Right cardiac atrium (tissue), 5 donors: ENCODE data around the gene S100A2. TPM values are rescaled to one million over a fixed set of nuclear protein-coding genes. Genes with fewer than 3 reads are reported as not detected.

Experiments
- ATAC-seq, 2 donors: fragments of 200-7000 bp; cut with Tn5 transposase; one replicate each; pipeline versions ENCODE4 v1.8.0 to v1.9.1; 2020; ENCODE audit warnings: moderate library complexity in 2 of 2, mild to moderate bottlenecking in 1 of 2
- DNase-seq, 3 donors: peaks; one replicate each; pipeline ENCODE4 v3.0.0-alpha.2; 2020
- H3K27ac ChIP-seq: one replicate; pipeline ENCODE4 v1.5.1; 2013; ENCODE audit warnings: mild to moderate bottlenecking, low read length, control low read depth, moderate library complexity
- H3K27me3 ChIP-seq: one replicate; pipeline ENCODE4 v1.6.1; 2013; ENCODE audit not compliant: control insufficient read depth, insufficient read depth
- H3K4me1 ChIP-seq: one replicate; pipeline ENCODE4 v1.6.1; 2013; ENCODE audit warnings: low read length; ENCODE audit not compliant: control insufficient read depth, insufficient read depth
- H3K4me3 ChIP-seq: one replicate; pipeline ENCODE4 v1.5.1; 2013; ENCODE audit warnings: low read length, control low read depth
- H3K9me3 ChIP-seq: one replicate; pipeline ENCODE4 v1.6.1; 2013; ENCODE audit warnings: low read length; ENCODE audit not compliant: control insufficient read depth
- WGBS: extraction: QIAGEN DNeasy Blood & Tissue Kit; methylation state at CpG from one replicate; pipeline ENCODE4 v1.1.7; 2013; 5-methylcytosine and 5-hydroxymethylcytosine counted together
- intact Hi-C, 4 donors: fragments of 100-400 bp; cut with DNase I; formaldehyde crosslinking; loops; one replicate each; pipeline versions ENCODE4 v1.11.0 to v1.14.0; 2022 to 2023
- polyA plus RNA-seq: library from polyadenylated mRNA; stranded (reverse); fragments of 200-250 nt; gene quantifications from one replicate; pipeline ENCODE4 v1.2.3, GENCODE V29; 2013
- total RNA-seq, 4 donors: library from RNA; stranded (reverse); fragmentation: NEBNext Ultra II Directional; extraction: Animal tissue kit (Norgen Biotek cat#: 25700); gene quantifications; one replicate each; pipeline ENCODE4 v1.2.1, GENCODE V29; 2021
- donor health status: healthy with polysubstance abuse.
- donor health status: DM: no; HTN: yes; CAD: no.
- donor health status: DM: no; HTN: no; CAD: no.
- donor health status: DM: no; HTN: yes; CAD: no; lungs with severe emphysema.
- donor health status: DM: yes; HTN: yes; CAD: no.

The S100A2 gene
- total and polyA plus RNA-seq, 5 donors: 0.92 to 3.7 (median 0.97) TPM

DNA sequence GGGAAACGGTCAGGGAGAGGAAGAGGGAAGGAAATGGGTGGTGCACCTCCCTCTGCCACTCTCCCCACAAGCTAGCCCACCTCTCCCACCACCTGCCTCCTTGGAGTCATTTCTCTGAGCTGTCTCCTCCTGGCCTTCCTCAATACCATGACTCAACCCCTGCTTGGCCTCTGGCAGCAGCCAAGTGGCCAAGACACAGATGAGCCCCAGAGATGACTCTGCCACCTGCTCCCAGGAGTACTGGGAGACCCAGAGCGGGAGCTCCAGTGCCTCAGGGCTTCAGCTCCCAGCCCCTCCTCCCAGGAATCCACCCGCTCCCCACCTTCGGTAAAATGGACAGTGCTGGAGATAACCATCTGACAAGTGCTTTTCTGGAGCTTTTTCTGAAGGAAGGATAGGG is 44.7 kb upstream of the S100A2 start:
- no peak for ATAC-seq
- H3K4me3 ChIP-seq: no peak overlapping the region
- intact Hi-C loops: loop anchor here in 1 of 4 donors (5.0 kb wide), 1 partner anchor 38 kb away; no protein-coding TSS in a partner anchor

DNA sequence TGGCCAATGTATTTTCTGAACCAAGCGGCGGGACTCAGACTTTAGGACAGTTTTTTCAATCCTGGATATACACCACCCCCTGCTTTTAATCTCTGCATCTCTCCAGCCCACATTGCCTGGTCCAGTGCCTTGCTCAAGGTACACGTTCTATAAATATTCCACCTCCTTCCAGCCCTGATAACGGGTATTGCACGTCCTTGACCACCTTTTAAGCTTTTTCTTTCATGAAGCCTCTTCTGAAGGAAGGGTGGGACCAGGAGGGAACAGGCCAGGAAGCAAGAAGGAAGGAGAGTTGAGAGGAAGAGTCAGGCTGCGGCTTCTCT is 43.9 kb upstream of the S100A2 start:
- Histone ChIP-seq H3K27me3 (no peaks in the 10 kb centered on the region), H3K4me1 (peaks cover 12% of the 10 kb centered on the region), H3K9me3 (no peaks in the 10 kb centered on the region), H3K27ac (peak overlapping the region; percentile 83), H3K4me3 (no peak overlapping the region)
- DNase-seq (no peak), ATAC-seq (no peak)
- intact Hi-C loops: no loop called here
- WGBS: 45% methylated on average over 6 of the region's 6 CpGs

More for the DNA sequence above, 44.7 kb upstream of the S100A2 start:
- Histone ChIP-seq H3K4me1 (peaks cover 12% of the 10 kb centered on the region), H3K9me3 (no peaks in the 10 kb centered on the region), H3K27me3 (no peaks in the 10 kb centered on the region), H3K27ac (peak overlapping the region; percentile 83)
- WGBS: 60% methylated on average over 4 of the region's 4 CpGs
- no peak for DNase-seq

DNA sequence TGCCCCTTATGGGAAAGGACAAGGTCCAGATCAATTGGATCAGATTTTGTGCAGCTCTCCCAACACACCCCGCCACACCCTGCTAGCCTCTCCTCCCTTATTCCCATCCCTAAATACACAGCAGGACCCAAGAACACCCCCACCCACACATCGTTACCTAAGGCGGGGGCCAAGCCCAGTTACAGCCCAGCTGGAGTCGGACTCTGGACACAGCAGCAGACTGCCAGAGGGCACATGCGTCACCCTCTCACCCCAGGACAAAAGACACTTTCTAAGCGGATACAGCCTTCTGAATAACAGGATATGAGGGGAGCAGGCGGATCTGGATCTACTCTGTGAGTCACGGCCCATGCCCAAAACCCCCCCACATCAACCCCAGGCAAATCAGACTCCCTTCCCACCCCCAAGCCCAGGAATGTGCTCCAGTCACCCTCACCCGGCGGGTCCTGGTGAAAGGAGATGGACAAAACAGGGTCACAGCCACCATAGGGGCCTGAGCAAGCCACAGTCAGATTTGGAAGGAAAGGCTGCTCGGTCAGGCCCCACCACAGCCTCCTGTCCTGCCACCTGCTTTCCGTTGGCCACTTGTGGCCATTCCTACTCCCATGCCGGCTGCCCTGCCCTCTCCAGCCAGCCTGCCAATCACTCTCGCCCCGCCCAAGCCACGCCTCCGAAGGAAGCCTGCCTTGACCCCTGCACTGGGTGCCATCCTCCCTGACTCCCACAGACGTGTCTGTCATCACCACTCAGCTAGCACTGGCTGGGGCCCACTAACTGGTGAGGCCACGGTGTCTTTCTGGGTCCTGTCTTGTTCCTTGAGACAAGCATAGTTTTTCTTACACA is 43.3 kb upstream of the S100A2 start:
- H3K9me3 ChIP-seq: no peaks in the 10 kb centered on the region
- intact Hi-C loops: no loop called here
- H3K4me1 ChIP-seq: peaks cover 12% of the 10 kb centered on the region
- peak overlapping the region; percentile 30 for H3K4me3 ChIP-seq
- ATAC-seq: peak; percentile 75 to 90
- H3K27ac ChIP-seq: peak overlapping the region; percentile 83
- WGBS: 39% methylated on average over 19 of the region's 19 CpGs
- H3K27me3 ChIP-seq: no peaks in the 10 kb centered on the region
- peak; percentile 85 to 90 (median 89) for DNase-seq

DNA sequence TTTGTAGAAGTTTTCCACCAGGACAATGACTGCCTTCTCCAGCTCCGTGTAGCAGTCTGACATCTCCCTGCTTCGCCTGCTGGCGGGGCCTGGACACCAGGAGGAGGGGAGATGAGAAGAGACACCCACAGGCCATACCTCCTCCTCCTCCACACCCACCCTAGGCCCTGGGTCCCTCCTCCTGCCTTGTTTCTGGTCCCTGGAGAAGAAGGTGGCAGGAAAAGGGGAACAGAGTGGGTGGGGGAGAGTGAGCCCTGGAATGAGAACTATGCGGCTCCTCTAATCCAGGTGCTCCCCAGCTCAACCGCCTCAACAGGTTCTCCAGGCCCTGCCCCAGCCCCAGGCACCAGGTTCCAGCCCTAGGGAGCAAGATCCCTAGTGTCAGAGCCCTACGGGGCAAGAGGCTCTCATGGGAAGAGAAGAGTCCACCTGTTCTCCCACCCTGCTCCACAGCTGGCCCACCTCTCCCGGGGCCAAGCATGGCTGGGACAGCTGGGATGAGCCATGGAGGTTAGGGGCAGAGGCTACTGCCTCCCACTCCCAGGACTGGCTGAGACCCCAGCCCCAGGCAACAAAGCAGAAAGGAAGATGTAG is 42.5 kb upstream of the S100A2 start:
- Histone ChIP-seq H3K4me1 (peaks cover 12% of the 10 kb centered on the region), H3K27me3 (no peaks in the 10 kb centered on the region), H3K27ac (peak overlapping the region; percentile 77), H3K4me3 (peak overlapping the region; percentile 30), H3K9me3 (no peaks in the 10 kb centered on the region)
- DNase-seq: no peak
- peak in 1 of 2 donors; percentile 5 for ATAC-seq
- 70% methylated on average over 7 of the region's 7 CpGs for WGBS
- intact Hi-C loops: no loop called here

DNA sequence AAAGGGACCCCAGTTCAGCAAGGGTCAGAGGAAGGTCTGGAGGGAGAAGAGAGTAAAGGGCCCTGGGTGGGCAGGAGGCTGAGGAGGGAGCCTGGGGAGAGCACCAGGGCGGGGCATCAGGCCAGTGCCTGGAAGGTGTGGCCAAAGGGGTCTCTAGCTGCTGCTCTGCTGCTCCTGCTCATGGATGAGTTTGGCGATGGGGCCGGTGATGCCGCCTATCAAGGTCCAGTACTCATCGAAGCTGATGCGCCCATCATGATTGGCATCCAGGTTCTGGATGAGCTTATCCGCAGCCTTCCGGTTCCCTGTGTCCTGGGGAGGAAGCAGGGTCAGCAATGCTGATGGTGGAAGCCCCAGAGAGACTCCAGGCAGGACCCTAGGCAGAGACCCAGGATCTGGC is 41.7 kb upstream of the S100A2 start:
- Histone ChIP-seq H3K9me3 (no peaks in the 10 kb centered on the region), H3K27me3 (no peaks in the 10 kb centered on the region), H3K4me3 (no peak overlapping the region), H3K4me1 (peaks cover 12% of the 10 kb centered on the region), H3K27ac (peak overlapping the region; percentile 77)
- WGBS: 83% methylated on average over 8 of the region's 8 CpGs
- ATAC-seq: no peak
- intact Hi-C loops: no loop called here
- no peak for DNase-seq

DNA sequence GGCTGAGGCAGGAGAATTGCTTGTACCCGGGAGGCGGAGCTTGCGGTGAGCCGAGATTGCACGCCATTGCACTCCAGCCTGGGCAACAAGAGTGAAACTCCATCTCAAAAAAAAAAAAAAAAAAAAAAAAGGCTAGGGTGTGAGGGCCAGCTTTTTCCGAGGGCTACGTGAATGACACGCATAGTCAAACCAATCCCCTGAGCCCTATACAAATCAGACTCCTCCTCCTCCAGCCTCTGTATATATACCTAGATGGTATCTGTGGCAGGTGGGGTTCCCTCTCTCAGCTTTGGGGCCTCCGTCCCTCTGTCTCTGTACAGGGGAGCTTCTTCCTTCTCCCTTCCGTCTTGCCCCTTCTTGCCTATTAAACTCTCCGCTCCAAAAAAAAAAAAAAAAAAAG is 40.5 kb upstream of the S100A2 start:
- intact Hi-C loops: no loop called here
- no peaks in the 10 kb centered on the region for H3K27me3 ChIP-seq
- ATAC-seq: no peak
- no peak overlapping the region for H3K4me3 ChIP-seq
- H3K27ac ChIP-seq: no peak overlapping the region
- peaks cover 12% of the 10 kb centered on the region for H3K4me1 ChIP-seq
- H3K9me3 ChIP-seq: no peaks in the 10 kb centered on the region
- WGBS: 93% methylated on average over 11 of the region's 11 CpGs
- no peak for DNase-seq

DNA sequence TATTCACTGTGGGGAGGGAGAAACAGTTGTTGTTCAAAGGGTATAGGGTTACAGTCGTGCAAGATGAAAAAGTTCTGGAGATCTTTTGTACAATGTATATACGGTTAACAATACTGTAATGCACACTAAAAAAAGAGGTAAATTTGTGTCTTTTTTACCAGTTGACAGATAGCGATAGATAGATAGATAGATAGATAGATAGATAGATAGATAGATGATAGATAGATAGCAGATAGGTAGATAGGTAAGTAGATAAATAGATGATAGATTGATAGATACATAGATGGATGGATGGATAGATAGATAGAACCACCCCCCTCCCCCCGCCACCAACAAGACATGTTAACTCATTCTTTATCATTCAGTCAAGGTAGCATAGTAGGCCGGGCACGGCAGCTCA is 37.1 kb upstream of the S100A2 start:
- Histone ChIP-seq H3K4me1 (no peaks in the 10 kb centered on the region), H3K27me3 (no peaks in the 10 kb centered on the region), H3K9me3 (no peaks in the 10 kb centered on the region), H3K27ac (no peak overlapping the region), H3K4me3 (no peak overlapping the region)
- intact Hi-C loops: no loop called here
- 92% methylated on average over 6 of the region's 6 CpGs for WGBS
- ATAC-seq (no peak), DNase-seq (no peak)

DNA sequence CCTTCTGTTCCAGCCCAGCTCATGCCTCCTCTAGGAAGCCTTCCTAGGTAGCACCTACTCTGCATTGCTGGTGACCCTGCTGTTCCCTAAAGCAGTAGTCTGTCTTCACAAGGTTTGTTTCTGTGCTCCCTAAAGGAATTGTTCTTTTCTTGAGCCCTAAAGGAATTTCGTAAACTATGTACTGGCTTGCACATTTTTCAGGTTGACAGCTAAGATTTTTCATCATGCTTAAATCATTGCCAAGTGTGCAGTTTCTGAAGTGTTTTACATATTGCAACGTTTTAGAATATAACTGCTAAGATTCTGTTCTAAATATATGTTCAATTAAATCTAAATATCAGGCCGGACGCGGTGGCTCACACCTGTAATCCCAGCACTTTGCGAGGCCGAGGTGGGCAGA is 34.2 kb upstream of the S100A2 start:
- Histone ChIP-seq H3K4me1 (no peaks in the 10 kb centered on the region), H3K27ac (no peak overlapping the region), H3K9me3 (no peaks in the 10 kb centered on the region), H3K4me3 (no peak overlapping the region), H3K27me3 (no peaks in the 10 kb centered on the region)
- WGBS: 91% methylated on average over 7 of the region's 7 CpGs
- DNase-seq (no peak), ATAC-seq (no peak)
- intact Hi-C loops: no loop called here

DNA sequence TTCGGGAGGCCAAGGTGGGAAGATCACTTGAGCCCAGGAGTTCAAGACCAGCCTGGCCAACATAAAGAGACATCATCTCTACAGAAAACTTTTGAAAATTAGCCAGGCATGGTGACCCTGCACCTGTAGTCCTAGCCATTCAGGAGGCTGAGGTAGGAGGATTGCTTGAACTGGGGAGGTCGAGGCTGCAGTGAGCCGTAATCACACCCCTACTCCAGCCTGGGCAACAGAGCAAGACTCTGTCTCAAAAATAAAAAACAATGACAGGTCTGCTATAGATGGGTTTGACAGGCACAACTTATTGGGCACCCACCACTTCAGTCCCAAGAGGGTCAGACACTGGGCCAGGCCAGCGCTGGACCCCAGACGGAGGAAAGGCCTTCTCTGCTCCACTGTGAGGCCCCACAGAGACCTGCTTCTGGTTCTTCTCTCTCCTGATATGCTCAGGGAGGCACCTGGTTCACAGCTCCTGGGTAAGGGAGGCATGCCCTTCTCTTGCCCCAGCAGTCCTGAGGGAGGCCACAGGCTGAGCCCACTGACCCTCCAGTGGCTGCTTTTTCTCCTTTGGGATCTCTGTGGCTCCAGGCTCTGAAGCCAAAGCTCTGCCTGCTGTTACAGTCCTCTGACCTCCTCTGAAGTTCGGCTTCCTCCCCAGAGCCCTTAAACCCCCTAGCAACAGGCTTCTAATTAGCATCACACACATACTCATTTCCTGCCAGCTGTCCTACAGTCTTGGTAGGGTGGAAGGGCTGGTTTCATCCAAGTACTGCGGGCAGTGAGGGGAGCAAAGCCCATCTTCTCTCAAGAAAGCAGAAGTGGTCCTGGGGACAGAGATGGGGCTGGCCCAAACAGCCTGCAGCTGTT is 32.9 kb upstream of the S100A2 start:
- 67% methylated on average over 7 of the region's 7 CpGs for WGBS
- H3K9me3 ChIP-seq: no peaks in the 10 kb centered on the region
- ATAC-seq (peak; percentile 29 to 53), DNase-seq (no peak)
- intact Hi-C loops: no loop called here
- H3K27ac ChIP-seq: no peak overlapping the region
- no peak overlapping the region for H3K4me3 ChIP-seq
- H3K27me3 ChIP-seq: no peaks in the 10 kb centered on the region
- H3K4me1 ChIP-seq: no peaks in the 10 kb centered on the region

DNA sequence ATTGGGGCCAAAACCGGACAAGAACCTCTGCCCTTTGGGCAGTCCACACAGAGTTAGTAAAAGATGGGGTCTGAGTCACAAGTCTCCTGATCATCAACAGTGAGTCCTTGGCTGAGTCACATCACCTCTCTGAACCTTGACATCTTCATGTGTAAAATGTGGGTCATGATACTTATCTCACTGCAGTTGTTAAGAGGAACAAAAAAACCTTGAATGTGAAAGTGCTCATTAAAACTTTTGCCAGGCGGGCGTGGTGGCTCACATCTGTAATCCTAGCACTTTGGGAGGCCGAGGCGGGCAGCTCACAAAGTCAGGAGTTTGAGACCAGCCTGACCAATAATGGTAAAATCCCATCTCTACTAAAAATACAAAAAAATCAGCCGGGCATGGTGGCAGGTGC is 31.6 kb upstream of the S100A2 start:
- Histone ChIP-seq H3K4me3 (no peak overlapping the region), H3K9me3 (no peaks in the 10 kb centered on the region), H3K27me3 (no peaks in the 10 kb centered on the region), H3K27ac (no peak overlapping the region), H3K4me1 (no peaks in the 10 kb centered on the region)
- 91% methylated on average over 6 of the region's 6 CpGs for WGBS
- intact Hi-C loops: no loop called here
- DNase-seq (no peak), ATAC-seq (no peak)

DNA sequence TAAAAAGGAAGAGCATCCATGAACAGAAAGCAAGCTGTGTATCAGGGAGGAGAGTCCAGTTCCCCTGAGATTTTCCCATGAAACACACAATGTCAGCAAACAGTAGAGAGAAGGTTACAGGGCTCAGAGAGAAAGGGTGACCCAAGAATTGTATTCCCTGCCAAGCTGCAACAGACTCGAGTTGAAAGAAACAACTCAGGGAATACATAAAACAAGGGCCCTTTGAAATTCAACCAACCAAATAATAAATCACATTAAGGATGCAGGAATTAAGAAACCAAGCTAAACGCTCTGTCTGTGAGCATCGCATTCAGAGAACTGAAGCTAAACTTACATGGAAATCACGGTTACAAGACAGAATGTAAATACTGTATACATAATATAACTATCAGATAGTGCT is 27.1 kb upstream of the S100A2 start:
- Histone ChIP-seq H3K4me1 (no peaks in the 10 kb centered on the region), H3K27ac (no peak overlapping the region), H3K9me3 (no peaks in the 10 kb centered on the region), H3K4me3 (no peak overlapping the region), H3K27me3 (no peaks in the 10 kb centered on the region)
- intact Hi-C loops: no loop called here
- DNase-seq: no peak
- WGBS: 57% methylated on average over 4 of the region's 4 CpGs
- ATAC-seq: no peak
